HL-60 (cell line): ENCODE measurements around the gene TIMD4.

Experiments used
- CTCF ChIP-seq: IDR thresholded peaks from one replicate; pipeline ENCODE4 v1.5.1; 2011; ENCODE audit warnings: low read length, control low read depth, inconsistent platforms; ENCODE audit not compliant: insufficient read depth
- GABPA ChIP-seq: IDR thresholded peaks from 2 replicates; pipeline ENCODE4 v1.6.1; 2012; ENCODE audit warnings: low read depth
- POLR2AphosphoS5 ChIP-seq: IDR thresholded peaks from 2 replicates; pipeline ENCODE4 v1.6.1; 2012; ENCODE audit warnings: low read depth
- REST ChIP-seq: IDR thresholded peaks from 2 replicates; pipeline ENCODE4 v1.6.1; 2012; ENCODE audit warnings: low read depth; ENCODE audit not compliant: insufficient replicate concordance

- TF ChIP-seq CTCF (no peak), POLR2AphosphoS5 (no peak), GABPA (no peak), REST (no peak)
These were observed 56.2 kb downstream of the TIMD4 start for GRCh38 chr5:156906807-156907206.
